Osteoblast (primary cell): Measurements from ENCODE around the gene GDF11. TPM values are rescaled to one million over a fixed set of nuclear protein-coding genes. Genes with fewer than 3 reads are reported as not detected.
A peak's percentile ranks its signal among the peaks of the same experiment; 100 is the strongest.

ENCODE experiments used
- DNase-seq: peaks from one replicate; pipeline ENCODE4 v3.0.0; 2011; ENCODE audit warnings: low spot score, mixed read lengths; ENCODE audit not compliant: insufficient read length; ENCODE audit errors: missing footprints
- H2AFZ ChIP-seq: 2 replicates; pipeline ENCODE4 v1.6.0; 2011; ENCODE audit warnings: mild to moderate bottlenecking, low read length
- H3K27ac ChIP-seq: 2 replicates; pipeline ENCODE4 v1.5.1; 2011; ENCODE audit warnings: mild to moderate bottlenecking, low read depth, low read length, moderate library complexity
- H3K27me3 ChIP-seq: 2 replicates; pipeline ENCODE4 v1.6.0; 2012; ENCODE audit warnings: mild to moderate bottlenecking, control low read depth, inconsistent platforms, low read length, moderate library complexity; ENCODE audit not compliant: insufficient read depth
- H3K36me3 ChIP-seq: 2 replicates; pipeline ENCODE4 v1.5.1; 2011; ENCODE audit warnings: mild to moderate bottlenecking, low read length, control low read depth, moderate library complexity; ENCODE audit not compliant: insufficient read depth
- H3K4me1 ChIP-seq: 2 replicates; pipeline ENCODE4 v1.5.1; 2011; ENCODE audit warnings: mild to moderate bottlenecking, low read length, control low read depth, moderate library complexity; ENCODE audit not compliant: insufficient read depth
- H3K4me2 ChIP-seq: 2 replicates; pipeline ENCODE4 v1.6.0; 2011; ENCODE audit warnings: mild to moderate bottlenecking, low read length; ENCODE audit not compliant: insufficient read depth
- H3K4me3 ChIP-seq: fragments of 200-600 bp; sonication (generic); 3 replicates; pipeline ENCODE4 v1.5.1; 2012; ENCODE audit warnings: mild to moderate bottlenecking, low read length, inconsistent platforms; ENCODE audit not compliant: insufficient read depth
- H3K79me2 ChIP-seq: 2 replicates; pipeline ENCODE4 v1.6.0; 2012; ENCODE audit warnings: mild to moderate bottlenecking, low read length, control low read depth, inconsistent platforms; ENCODE audit not compliant: insufficient read depth
- H3K9me3 ChIP-seq: 2 replicates; pipeline ENCODE4 v1.5.1; 2011; ENCODE audit warnings: low read depth, low read length, control low read depth
- H4K20me1 ChIP-seq: 2 replicates; pipeline ENCODE4 v1.6.0; 2012; ENCODE audit warnings: mild to moderate bottlenecking, low read length, control low read depth; ENCODE audit not compliant: insufficient read depth
- total RNA-seq: library from RNA; depleted of rRNA; stranded (reverse); fragments of >200 nt; gene quantifications from 2 replicates; pipeline ENCODE4 v1.2.3, GENCODE V29; 2012
- TF ChIP-seq, protein P1 (sequence below): IDR thresholded peaks from 2 replicates; pipeline ENCODE4 v1.5.1; 2011; ENCODE audit warnings: mild to moderate bottlenecking, low read depth, low read length, moderate library complexity; ENCODE audit errors: extremely low read depth

GDF11 gene
- total RNA-seq, 1 donor: 4.3 TPM

- Histone ChIP-seq H3K9me3 (no peaks in the 10 kb centered on the region), H3K27me3 (no peaks in the 10 kb centered on the region), H3K4me1 (no peaks in the 10 kb centered on the region), H3K27ac (no peak overlapping the region), H3K4me2 (no peak overlapping the region), H3K36me3 (peaks cover 84% of the 10 kb centered on the region), H2AFZ (no peak overlapping the region), H3K4me3 (no peak overlapping the region), H3K79me2 (peaks cover 17% of the 10 kb centered on the region), H4K20me1 (peaks cover 12% of the 10 kb centered on the region)
- peak; percentile 19 for DNase-seq
- TF ChIP-seq, protein P1, sequence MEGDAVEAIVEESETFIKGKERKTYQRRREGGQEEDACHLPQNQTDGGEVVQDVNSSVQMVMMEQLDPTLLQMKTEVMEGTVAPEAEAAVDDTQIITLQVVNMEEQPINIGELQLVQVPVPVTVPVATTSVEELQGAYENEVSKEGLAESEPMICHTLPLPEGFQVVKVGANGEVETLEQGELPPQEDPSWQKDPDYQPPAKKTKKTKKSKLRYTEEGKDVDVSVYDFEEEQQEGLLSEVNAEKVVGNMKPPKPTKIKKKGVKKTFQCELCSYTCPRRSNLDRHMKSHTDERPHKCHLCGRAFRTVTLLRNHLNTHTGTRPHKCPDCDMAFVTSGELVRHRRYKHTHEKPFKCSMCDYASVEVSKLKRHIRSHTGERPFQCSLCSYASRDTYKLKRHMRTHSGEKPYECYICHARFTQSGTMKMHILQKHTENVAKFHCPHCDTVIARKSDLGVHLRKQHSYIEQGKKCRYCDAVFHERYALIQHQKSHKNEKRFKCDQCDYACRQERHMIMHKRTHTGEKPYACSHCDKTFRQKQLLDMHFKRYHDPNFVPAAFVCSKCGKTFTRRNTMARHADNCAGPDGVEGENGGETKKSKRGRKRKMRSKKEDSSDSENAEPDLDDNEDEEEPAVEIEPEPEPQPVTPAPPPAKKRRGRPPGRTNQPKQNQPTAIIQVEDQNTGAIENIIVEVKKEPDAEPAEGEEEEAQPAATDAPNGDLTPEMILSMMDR: no peak
Observed at GRCh38 chr12:55695349-55695748, 47.6 kb upstream of the GDF11 start.

- no peak overlapping the region for H3K27ac ChIP-seq
- H3K36me3 ChIP-seq: peaks cover 88% of the 10 kb centered on the region
- TF ChIP-seq, protein P1: no peak
- no peaks in the 10 kb centered on the region for H3K27me3 ChIP-seq
- peaks cover 24% of the 10 kb centered on the region for H3K79me2 ChIP-seq
- H3K9me3 ChIP-seq: no peaks in the 10 kb centered on the region
- H3K4me2 ChIP-seq: no peak overlapping the region
- peaks cover 19% of the 10 kb centered on the region for H4K20me1 ChIP-seq
- H3K4me3 ChIP-seq: no peak overlapping the region
- no peak overlapping the region for H2AFZ ChIP-seq
- DNase-seq: peak; percentile 23
- peaks cover 4% of the 10 kb centered on the region for H3K4me1 ChIP-seq
Observed at GRCh38 chr12:55696141-55696540, 46.8 kb upstream of the GDF11 start.

- DNase-seq: peak; percentile 21
- Histone ChIP-seq H3K27me3 (no peaks in the 10 kb centered on the region), H3K4me1 (peaks cover 4% of the 10 kb centered on the region)
Observed at GRCh38 chr12:55696796-55697462, 46.0 kb upstream of the GDF11 start.

GRCh38 chr12:55697686-55698085, 45.2 kb upstream of the GDF11 start:
- peaks cover 76% of the 10 kb centered on the region for H3K36me3 ChIP-seq
- no peak overlapping the region for H2AFZ ChIP-seq
- no peaks in the 10 kb centered on the region for H3K9me3 ChIP-seq
- H3K79me2 ChIP-seq: peaks cover 33% of the 10 kb centered on the region
- no peak overlapping the region for H3K27ac ChIP-seq
- H3K27me3 ChIP-seq: no peaks in the 10 kb centered on the region
- no peak overlapping the region for H3K4me3 ChIP-seq
- H3K4me1 ChIP-seq: peaks cover 4% of the 10 kb centered on the region
- DNase-seq: peak; percentile 66
- H4K20me1 ChIP-seq: peaks cover 23% of the 10 kb centered on the region
- TF ChIP-seq, protein P1: no peak
- no peak overlapping the region for H3K4me2 ChIP-seq

More at GRCh38 chr12:55696796-55697462, 46.0 kb upstream of the GDF11 start:
- H4K20me1 ChIP-seq: peaks cover 20% of the 10 kb centered on the region
- no peak overlapping the region for H3K27ac ChIP-seq
- H3K9me3 ChIP-seq: no peaks in the 10 kb centered on the region
- H3K4me2 ChIP-seq: no peak overlapping the region
- H3K4me3 ChIP-seq: no peak overlapping the region
- H3K79me2 ChIP-seq: peaks cover 29% of the 10 kb centered on the region
- H2AFZ ChIP-seq: no peak overlapping the region
- peaks cover 84% of the 10 kb centered on the region for H3K36me3 ChIP-seq
- TF ChIP-seq, protein P1: no peak
